ENCODE results near the gene AFP. TPM values are rescaled to one million over a fixed set of nuclear protein-coding genes. Genes with fewer than 3 reads are reported as not detected.

Gene AFP
- total RNA-seq, 1 donor from 2014 or later, result not detected

- H3K9me3 Mint-ChIP-seq, result no peaks in the 10 kb centered on the region
- no peak overlapping the region for H3K27ac Mint-ChIP-seq (ENCODE audit: unreplicated experiment)
- DNase-seq (ENCODE audit: low read depth, low spot score), result no peak
- no peaks in the 10 kb centered on the region for H3K27me3 Mint-ChIP-seq (ENCODE audit: low read depth)
- no peaks in the 10 kb centered on the region for H3K36me3 Mint-ChIP-seq (ENCODE audit: low read depth)
- no peaks in the 10 kb centered on the region for H3K4me1 Mint-ChIP-seq
- no peak for TF ChIP-seq CTCF (conservative IDR thresholded peaks at IDR 0.05)
- no peak overlapping the region for H3K4me3 Mint-ChIP-seq
These were observed 7.2 kb downstream of the AFP start for GRCh38 chr4:73443224-73443623.

GRCh38 chr4:73445383-73446335, 9.6 kb downstream of the AFP start:
- Mint-ChIP-seq H3K4me1 (peaks cover 6% of the 10 kb centered on the region), H3K27ac (ENCODE audit: unreplicated experiment) (no peak overlapping the region), H3K4me3 (no peak overlapping the region), H3K27me3 (ENCODE audit: low read depth) (no peaks in the 10 kb centered on the region), H3K9me3 (no peaks in the 10 kb centered on the region), H3K36me3 (ENCODE audit: low read depth) (no peaks in the 10 kb centered on the region)
- no peak for DNase-seq (ENCODE audit: low read depth, low spot score)
- TF ChIP-seq CTCF (conservative IDR thresholded peaks at IDR 0.05), result no peak

GRCh38 chr4:73446336-73446938, 10.4 kb downstream of the AFP start:
- Mint-ChIP-seq H3K27ac (ENCODE audit: unreplicated experiment) (no peak overlapping the region), H3K9me3 (no peaks in the 10 kb centered on the region), H3K36me3 (ENCODE audit: low read depth) (no peaks in the 10 kb centered on the region), H3K4me3 (no peak overlapping the region), H3K27me3 (ENCODE audit: low read depth) (no peaks in the 10 kb centered on the region), H3K4me1 (peaks cover 8% of the 10 kb centered on the region)
- DNase-seq (ENCODE audit: low read depth, low spot score), result no peak
- peak; percentile 85 for TF ChIP-seq CTCF (conservative IDR thresholded peaks at IDR 0.05)

GRCh38 chr4:73447671-73448070, 11.7 kb downstream of the AFP start:
- no peaks in the 10 kb centered on the region for H3K9me3 Mint-ChIP-seq
- no peak overlapping the region for H3K4me3 Mint-ChIP-seq
- H3K27me3 Mint-ChIP-seq (ENCODE audit: low read depth), result no peaks in the 10 kb centered on the region
- no peak for TF ChIP-seq CTCF (conservative IDR thresholded peaks at IDR 0.05)
- no peak for DNase-seq (ENCODE audit: low read depth, low spot score)
- peaks cover 8% of the 10 kb centered on the region for H3K4me1 Mint-ChIP-seq
- H3K36me3 Mint-ChIP-seq (ENCODE audit: low read depth), result no peaks in the 10 kb centered on the region
- H3K27ac Mint-ChIP-seq (ENCODE audit: unreplicated experiment), result no peak overlapping the region

GRCh38 chr4:73448448-73449203, 12.6 kb downstream of the AFP start:
- Mint-ChIP-seq H3K4me1 (peaks cover 8% of the 10 kb centered on the region), H3K36me3 (ENCODE audit: low read depth) (no peaks in the 10 kb centered on the region), H3K9me3 (no peaks in the 10 kb centered on the region), H3K27me3 (ENCODE audit: low read depth) (no peaks in the 10 kb centered on the region), H3K4me3 (no peak overlapping the region), H3K27ac (ENCODE audit: unreplicated experiment) (no peak overlapping the region)
- no peak for TF ChIP-seq CTCF (conservative IDR thresholded peaks at IDR 0.05)
- DNase-seq (ENCODE audit: low read depth, low spot score), result no peak
